RPMI8226 (cell line): Measurements from ENCODE around the gene IL1F10.
A peak's percentile ranks its signal among the peaks of the same experiment; 100 is the strongest.

Experiments
- DNase-seq: peaks from one replicate; pipeline ENCODE4 v3.0.0-alpha.2; 2015

IL1F10 gene

GRCh38 chr2:113114224-113114945 lies 46.6 kb downstream of the IL1F10 start:
- DNase-seq = no peak

- DNase-seq = no peak
These were observed 47.2 kb downstream of the IL1F10 start for GRCh38 chr2:113114996-113115395.

- DNase-seq = peak; percentile 8
These were observed 48.6 kb downstream of the IL1F10 start for GRCh38 chr2:113116100-113116958.

GRCh38 chr2:113117541-113118262 lies 49.9 kb downstream of the IL1F10 start:
- DNase-seq = no peak

DNA sequence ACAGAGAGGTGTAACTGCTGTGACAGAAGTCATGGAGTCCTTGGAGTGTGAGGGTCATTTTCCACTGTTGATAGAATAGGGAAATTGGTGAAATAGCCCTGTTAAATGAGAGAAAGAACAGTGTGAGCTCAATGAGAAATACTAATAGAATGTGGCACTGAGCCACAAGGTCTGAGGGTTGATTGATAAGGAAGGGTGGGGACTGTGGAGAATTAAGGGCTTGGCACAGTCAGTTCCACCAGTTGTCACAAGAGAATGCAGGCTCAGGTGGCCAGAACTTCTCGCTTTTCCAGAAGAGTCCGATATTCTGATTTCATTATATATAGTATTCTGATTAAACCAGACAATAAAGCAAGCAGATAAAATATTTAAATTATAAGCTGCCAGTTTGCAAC lies 50.5 kb downstream of the IL1F10 start:
- no peak for DNase-seq

GRCh38 chr2:113119111-113119510 lies 51.3 kb downstream of the IL1F10 start:
- no peak for DNase-seq

DNA sequence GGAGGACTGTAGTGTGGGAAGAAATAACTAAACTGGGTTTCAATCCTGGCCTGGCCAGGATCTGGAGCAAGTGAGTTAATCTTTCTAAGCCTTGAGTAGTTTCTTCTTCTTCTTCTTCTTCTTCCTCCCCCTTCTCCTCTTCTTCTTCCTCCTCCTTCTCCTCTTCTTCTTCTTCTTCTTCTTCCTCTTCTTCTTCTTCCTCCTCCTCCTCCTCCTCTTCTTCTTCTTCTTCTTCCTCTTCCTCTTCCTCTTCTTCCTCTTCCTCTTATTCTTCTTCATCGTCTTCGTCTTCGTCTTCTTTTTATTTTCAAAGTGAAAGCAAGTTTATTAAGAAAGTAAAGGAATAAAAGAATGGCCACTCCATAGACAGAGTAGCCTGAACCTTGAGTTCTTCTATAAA lies 53.1 kb downstream of the IL1F10 start:
- DNase-seq = no peak

DNA sequence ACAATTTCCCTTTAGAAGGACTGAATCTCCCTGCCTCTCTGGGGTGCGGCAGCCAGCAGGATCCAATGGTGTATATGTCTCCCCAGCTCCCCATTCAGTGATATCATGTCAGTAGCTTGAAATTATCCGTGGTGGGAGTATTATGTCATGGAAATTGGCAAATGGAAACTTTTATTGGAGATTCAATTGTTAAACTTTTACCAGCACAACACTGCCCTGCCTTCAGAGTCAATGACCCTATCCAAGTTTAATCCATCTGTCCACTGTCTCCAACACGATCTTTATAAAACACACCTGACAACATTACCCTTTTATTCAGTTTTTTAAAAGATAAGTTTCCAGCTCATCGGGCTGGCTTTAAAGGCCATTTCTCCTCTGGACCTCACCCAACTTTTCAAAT lies 54.6 kb downstream of the IL1F10 start:
- DNase-seq = no peak

- DNase-seq = no peak
These were observed 56.0 kb downstream of the IL1F10 start for GRCh38 chr2:113123726-113124125.

DNA sequence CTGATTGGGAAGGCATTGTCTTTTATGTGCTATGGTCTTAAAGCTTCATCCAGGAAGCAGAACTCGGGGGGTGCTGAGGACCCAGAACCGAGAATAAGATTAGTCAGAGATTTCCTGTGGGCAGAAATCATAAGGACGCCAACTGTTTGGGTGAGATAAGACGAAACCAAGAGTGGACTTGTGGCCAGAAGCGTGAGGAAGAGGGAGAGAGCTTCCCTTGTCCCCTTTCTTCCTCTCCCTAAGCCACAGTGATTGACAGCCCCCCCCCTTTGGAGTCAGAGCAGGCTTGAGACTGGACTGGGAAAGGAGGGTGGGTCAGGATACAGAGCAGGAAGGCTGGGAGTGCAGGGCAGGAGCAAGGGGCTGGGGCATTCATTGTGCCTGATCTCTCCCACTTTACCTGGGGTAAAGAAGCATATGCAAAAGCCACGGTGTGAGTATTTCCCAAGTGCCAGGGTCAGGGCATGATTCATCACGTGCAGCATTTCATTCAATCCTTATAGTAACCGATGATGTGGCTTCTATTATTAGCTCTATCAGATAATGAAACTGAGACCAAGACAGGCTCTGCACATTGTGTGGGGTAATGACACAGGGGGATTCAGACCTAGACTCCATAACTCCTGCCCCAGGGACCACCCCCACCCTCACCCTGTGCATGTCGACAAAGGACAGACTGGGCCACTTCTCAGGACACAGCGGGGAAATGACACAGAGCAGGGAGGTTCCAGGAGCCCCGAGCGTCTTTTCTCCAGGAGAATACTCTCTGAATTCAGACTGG lies 56.6 kb downstream of the IL1F10 start:
- DNase-seq = no peak
